H1 (cell line): Measurements from ENCODE around the gene TAF6. TPM values are rescaled to one million over a fixed set of nuclear protein-coding genes. Genes with fewer than 3 reads are reported as not detected.
"Not testable (repeated sequence)": the region's sequence is repeated elsewhere in the genome, so short reads cannot be mapped to it uniquely, and the experiment has no call there.

Experiments used
- CTCF ChIA-PET: fragments of 300-600 bp; sonication (Branson Sonifier 250); formaldehyde crosslinking; loops from one replicate; lab custom pipeline; 2021; ENCODE audit not compliant: partially characterized antibody; lab: Charles Lee
- POLR2A ChIA-PET: fragments of 300-600 bp; sonication (Branson Sonifier 250); formaldehyde crosslinking; loops from one replicate; lab custom pipeline; 2021; ENCODE audit warnings: inconsistent platforms; ENCODE audit not compliant: partially characterized antibody; lab: Charles Lee
- DNase-seq, 2 experiments: peaks; one replicate each; pipeline versions ENCODE4 v3.0.0 to v3.0.0-alpha.2; 2010 to 2022; ENCODE audit warnings: low spot score in 2 of 2, low read depth in 1 of 2, mixed read lengths in 1 of 2
- FAIRE-seq: peaks from 2 replicates; lab custom pipeline; 2011; peaks lifted over from hg19 to GRCh38; lab: Jason Lieb, UNC
- H2AFZ ChIP-seq: 2 replicates; pipeline ENCODE4 v1.8.1; 2012; ENCODE audit warnings: low read length, inconsistent platforms
- H2AK5ac ChIP-seq: 2 replicates; pipeline ENCODE4 v1.6.1; 2013; ENCODE audit warnings: low read depth, low read length
- H2BK120ac ChIP-seq: replicated peaks from 2 replicates; pipeline ENCODE3; 2013; ENCODE audit warnings: low read depth, low read length, inconsistent platforms
- H2BK12ac ChIP-seq: 2 replicates; pipeline ENCODE4 v1.6.1; 2013; ENCODE audit warnings: low read depth, low read length
- H2BK15ac ChIP-seq: 2 replicates; pipeline ENCODE4 v1.6.1; 2013; ENCODE audit warnings: low read length
- H2BK20ac ChIP-seq: 2 replicates; pipeline ENCODE4 v1.6.1; 2013; ENCODE audit warnings: low read length
- H2BK5ac ChIP-seq: 2 replicates; pipeline ENCODE4 v1.6.1; 2013; ENCODE audit warnings: low read depth, low read length
- H3K14ac ChIP-seq: 2 replicates; pipeline ENCODE4 v1.6.1; 2013; ENCODE audit warnings: inconsistent platforms; ENCODE audit not compliant: insufficient read length
- H3K18ac ChIP-seq: 2 replicates; pipeline ENCODE4 v1.6.1; 2013; ENCODE audit warnings: low read length; ENCODE audit errors: extremely low read depth
- H3K23ac ChIP-seq: 2 replicates; pipeline ENCODE4 v1.6.1; 2013; ENCODE audit warnings: inconsistent platforms; ENCODE audit not compliant: insufficient read length
- H3K23me2 ChIP-seq: 2 replicates; pipeline ENCODE4 v1.6.1; 2013; ENCODE audit warnings: low read depth, low read length
- H3K27ac ChIP-seq: 2 replicates; pipeline ENCODE4 v1.6.1; 2011; ENCODE audit warnings: low read depth, low read length, inconsistent platforms
- H3K27me3 ChIP-seq, 4 experiments: replicated peaks in 1 of 4; 1 replicate in 1 of 4; 2 replicates in 3 of 4; pipeline versions ENCODE4 v1.6.1 to v1.8.1; 2011 to 2013; ENCODE audit warnings: low read length in 3 of 4, mild to moderate bottlenecking in 3 of 4, inconsistent platforms in 2 of 4, mixed read lengths in 2 of 4, moderate library complexity in 1 of 4; ENCODE audit not compliant: control insufficient read depth in 3 of 4, insufficient read depth in 3 of 4; ENCODE audit errors: extremely low read depth in 1 of 4
- H3K36me3 ChIP-seq, 4 experiments: 2 replicates each; pipeline versions ENCODE4 v1.6.1 to v1.8.1; 2011 to 2013; ENCODE audit warnings: mild to moderate bottlenecking in 4 of 4, low read length in 3 of 4, moderate library complexity in 2 of 4, control low read depth in 1 of 4, inconsistent platforms in 1 of 4; ENCODE audit not compliant: insufficient read depth in 4 of 4, control insufficient read depth in 2 of 4
- H3K4ac ChIP-seq: replicated peaks from 2 replicates; pipeline ENCODE3; 2013; ENCODE audit warnings: low read length, low read depth, mixed read lengths, inconsistent platforms; ENCODE audit not compliant: insufficient read length
- H3K4me1 ChIP-seq, 4 experiments: replicated peaks in 1 of 4; 1 replicate in 1 of 4; 2 replicates in 3 of 4; pipeline versions ENCODE4 v1.6.1 to v1.8.1; 2011 to 2013; ENCODE audit warnings: low read length in 3 of 4, inconsistent platforms in 2 of 4, mixed read lengths in 1 of 4; ENCODE audit not compliant: insufficient read depth in 4 of 4, control insufficient read depth in 3 of 4
- H3K4me2 ChIP-seq, 2 experiments: 2 replicates each; pipeline versions ENCODE4 v1.6.1 to v1.8.1; 2011 to 2013; ENCODE audit warnings: low read depth in 2 of 2, low read length in 2 of 2, control low read depth in 1 of 2, inconsistent platforms in 1 of 2, mild to moderate bottlenecking in 1 of 2; ENCODE audit not compliant: insufficient read depth in 1 of 2
- H3K4me3 ChIP-seq, 4 experiments: fragments of 200-600, 300-600 bp in 1 of 4; sonication (generic), shearing (Covaris generic), sonication (Bioruptor Twin) in 1 of 4; 2 replicates each; pipeline versions ENCODE4 v1.5.1 to v1.8.1; 2011 to 2016; ENCODE audit warnings: low read length in 4 of 4, low read depth in 3 of 4, control low read depth in 2 of 4, inconsistent platforms in 2 of 4, mild to moderate bottlenecking in 2 of 4, mixed read lengths in 1 of 4, moderate library complexity in 1 of 4; ENCODE audit not compliant: insufficient read depth in 2 of 4; ENCODE audit errors: extremely low read depth in 1 of 4
- H3K56ac ChIP-seq: replicated peaks from 2 replicates; pipeline ENCODE3; 2013; ENCODE audit warnings: low read depth, mild to moderate bottlenecking, mixed read lengths, low read length, inconsistent platforms; ENCODE audit not compliant: insufficient read length
- H3K79me1 ChIP-seq: 2 replicates; pipeline ENCODE4 v1.6.1; 2013; ENCODE audit warnings: low read depth, low read length, control low read depth
- H3K79me2 ChIP-seq, 2 experiments: 2 replicates each; pipeline versions ENCODE4 v1.6.1 to v1.8.1; 2012 to 2013; ENCODE audit warnings: low read length in 2 of 2, mild to moderate bottlenecking in 2 of 2, inconsistent platforms in 1 of 2; ENCODE audit not compliant: insufficient read depth in 2 of 2, control insufficient read depth in 1 of 2
- H3K9ac ChIP-seq, 4 experiments: replicated peaks in 1 of 4; 1 replicate in 1 of 4; 2 replicates in 3 of 4; pipeline versions ENCODE4 v1.6.1 to v1.8.1; 2011 to 2013; ENCODE audit warnings: low read depth in 3 of 4, low read length in 3 of 4, control low read depth in 2 of 4, mild to moderate bottlenecking in 2 of 4, moderate library complexity in 2 of 4, inconsistent platforms in 1 of 4; ENCODE audit errors: extremely low read depth in 1 of 4
- H3K9me3 ChIP-seq, 2 experiments: 2 replicates each; pipeline versions ENCODE4 v1.6.1 to v1.8.1; 2012 to 2013; ENCODE audit warnings: mild to moderate bottlenecking in 2 of 2, moderate library complexity in 2 of 2, control low read depth in 1 of 2, inconsistent platforms in 1 of 2, low read depth in 1 of 2, low read length in 1 of 2, mixed read lengths in 1 of 2; ENCODE audit not compliant: insufficient read depth in 2 of 2
- H4K20me1 ChIP-seq, 2 experiments: replicated peaks in 1 of 2; 2 replicates each; pipeline versions ENCODE3 to v1.8.1; 2011 to 2013; ENCODE audit warnings: inconsistent platforms in 2 of 2, low read length in 2 of 2, mild to moderate bottlenecking in 1 of 2; ENCODE audit not compliant: insufficient read depth in 2 of 2, control insufficient read depth in 1 of 2
- H4K5ac ChIP-seq: 2 replicates; pipeline ENCODE4 v1.6.1; 2013; ENCODE audit warnings: low read length, low read depth, mixed read lengths, inconsistent platforms; ENCODE audit not compliant: insufficient read length
- H4K8ac ChIP-seq: 2 replicates; pipeline ENCODE4 v1.8.0; 2013; ENCODE audit warnings: mild to moderate bottlenecking, moderate library complexity, low read length, inconsistent platforms; ENCODE audit not compliant: insufficient read depth; ENCODE audit errors: extremely low read depth
- H4K91ac ChIP-seq: replicated peaks from 2 replicates; pipeline ENCODE3; 2013; ENCODE audit warnings: low read length, mixed read lengths, inconsistent platforms; ENCODE audit not compliant: insufficient read length
- WGBS, 2 experiments: shearing (Covaris generic) in 1 of 2; methylation state at CpG; one replicate each; pipeline versions ENCODE4 v1.1.6 to v1.1.7; 2013 to 2015; ENCODE audit warnings: low lambda C conversion rate in 2 of 2, mixed read lengths in 2 of 2, inconsistent platforms in 1 of 2, low coverage in 1 of 2, missing lambda C conversion rate in 1 of 2; ENCODE audit not compliant: insufficient replicate concordance in 2 of 2, insufficient coverage in 1 of 2, insufficient read length in 1 of 2; ENCODE audit errors: extremely low coverage in 1 of 2, missing lambda C conversion rate in 1 of 2; 5-methylcytosine and 5-hydroxymethylcytosine counted together
- polyA plus RNA-seq, 7 experiments: library from polyadenylated mRNA; depleted of rRNA in 3 of 7; stranded (reverse) in 5 of 7; unstranded in 2 of 7; fragments of >200 nt in 5 of 7; fragments of 200-250 nt in 2 of 7; gene quantifications; 1 replicate in 5 of 7; 2 replicates in 1 of 7; 4 replicates in 1 of 7; pipeline versions ENCODE4 v1.2.1 to v1.2.3, GENCODE V29; 2011 to 2013; ENCODE audit warnings: missing spikeins in 2 of 7, mixed read lengths in 2 of 7
- total RNA-seq: library from RNA; stranded (reverse); fragmentation: NEBNext Ultra II Directional; extraction: Animal tissue kit (Norgen Biotek cat#: 25700); gene quantifications from 2 replicates; pipeline ENCODE4 v1.2.1, GENCODE V29; 2021

The TAF6 gene
- total and polyA plus RNA-seq, 2 of the 8 experiments (the other 6 are each of a cell fraction or from before 2014, with no cell fraction given), result 66.7 to 101 TPM

DNA sequence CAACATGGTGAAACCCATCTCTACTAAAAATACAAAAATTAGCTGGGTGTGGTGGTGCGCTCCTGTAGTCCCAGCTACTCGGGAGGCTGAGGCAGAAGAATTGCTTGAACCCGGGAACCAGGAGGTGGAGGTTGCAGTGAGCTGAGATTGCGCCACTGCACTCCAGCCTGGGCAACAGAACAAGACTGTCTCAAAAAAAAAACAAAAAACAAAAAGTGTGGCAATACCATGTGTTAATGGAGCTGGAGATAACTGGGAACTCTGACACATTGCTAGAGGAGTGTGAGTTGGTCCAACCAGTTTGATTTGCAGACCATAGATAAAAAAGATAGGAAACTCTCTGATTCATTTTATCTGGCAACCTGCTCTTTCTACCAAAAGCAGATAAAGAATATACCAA lies 27.2 kb upstream of the TAF6 start:
- H3K9ac ChIP-seq, H2BK12ac ChIP-seq, H2BK120ac ChIP-seq, H4K20me1 ChIP-seq, H2AK5ac ChIP-seq, H4K8ac ChIP-seq, H3K27ac ChIP-seq, H2BK20ac ChIP-seq, H3K36me3 ChIP-seq, H3K23ac ChIP-seq, H3K79me1 ChIP-seq, H3K56ac ChIP-seq, H3K18ac ChIP-seq, DNase-seq, H3K4ac ChIP-seq, FAIRE-seq, H2BK15ac ChIP-seq, H3K4me2 ChIP-seq, H2BK5ac ChIP-seq, H4K91ac ChIP-seq, H3K23me2 ChIP-seq, H2AFZ ChIP-seq, H3K4me3 ChIP-seq, H3K9me3 ChIP-seq, H3K4me1 ChIP-seq, H4K5ac ChIP-seq, H3K14ac ChIP-seq, H3K27me3 ChIP-seq: not testable (repeated sequence)
- H3K79me2 ChIP-seq, result peaks cover 0 to 12% of the 10 kb centered on the region in 2 experiments; a peak in 2 of 4 replicates
- ChIA-PET POLR2A (interaction anchor here (0.7 to 1.8 kb wide), 4 partner anchors 8 to 54 kb away, joined by 3 to 6 read pairs (median 3); no protein-coding TSS in a partner anchor), CTCF (interaction anchor here (0.6 to 10.2 kb wide), 6 partner anchors 14 to 480 kb away, joined by 3 to 108 read pairs (median 7); no protein-coding TSS in a partner anchor)
- WGBS, 2 experiments, result 98% methylated on average over 4 of the region's 4 CpGs; no CpG with 5 or more reads in 1 of the 2 experiments
